A673 (cell line): ENCODE results near the gene PXDN. TPM values are rescaled to one million over a fixed set of nuclear protein-coding genes. Genes with fewer than 3 reads are reported as not detected.

Source experiments
- BruUV-seq: library from RNA; stranded (reverse); fragments of 400-500 nt; replicated peaks from 2 replicates; lab custom pipeline; 2021; lab: Mats Ljungman, UMichigan
- CTCF ChIA-PET: fragments of 300-600 bp; sonication (Branson Sonifier 250); formaldehyde crosslinking; loops from one replicate; lab custom pipeline; 2022; ENCODE audit warnings: antibody characterized with exemption; lab: Charles Lee
- POLR2A ChIA-PET: fragments of 300-600 bp; sonication (Branson Sonifier 250); formaldehyde crosslinking; loops from one replicate; lab custom pipeline; 2022; ENCODE audit warnings: antibody characterized with exemption; ENCODE audit not compliant: low non-redundant PET; lab: Charles Lee
- DNase-seq: peaks from one replicate; pipeline ENCODE4 v3.0.0-alpha.2; 2015; ENCODE audit warnings: low spot score
- H3K27ac ChIP-seq: fragments of 200-600 bp; sonication (generic); 2 replicates; pipeline ENCODE4 v1.5.1; 2016; ENCODE audit warnings: mixed run types, low read depth, mild to moderate bottlenecking, mixed read lengths, antibody characterized with exemption, low read length; ENCODE audit not compliant: poor library complexity, severe bottlenecking
- H3K27me3 ChIP-seq: fragments of 200-600 bp; sonication (generic); replicated peaks from 2 replicates; pipeline ENCODE4 v1.6.1; 2017; ENCODE audit warnings: mixed run types, low read depth, mild to moderate bottlenecking, mixed read lengths, antibody characterized with exemption, low read length; ENCODE audit not compliant: insufficient read depth, poor library complexity
- H3K36me3 ChIP-seq: fragments of 200-600 bp; sonication (generic); 2 replicates; pipeline ENCODE4 v1.6.1; 2016; ENCODE audit warnings: mixed run types, mild to moderate bottlenecking, mixed read lengths, antibody characterized with exemption, low read length; ENCODE audit not compliant: insufficient read depth, poor library complexity, severe bottlenecking
- H3K4me1 ChIP-seq: fragments of 200-600 bp; sonication (generic); 2 replicates; pipeline ENCODE4 v1.6.1; 2017; ENCODE audit warnings: mixed run types, mild to moderate bottlenecking, mixed read lengths, antibody characterized with exemption, low read length; ENCODE audit not compliant: insufficient read depth, poor library complexity, severe bottlenecking
- H3K4me3 ChIP-seq: fragments of 200-600 bp; sonication (generic); 2 replicates; pipeline ENCODE4 v1.5.1; 2016; ENCODE audit warnings: low read depth, mixed run types, mild to moderate bottlenecking, mixed read lengths, low read length; ENCODE audit not compliant: poor library complexity, severe bottlenecking
- H3K9me3 ChIP-seq: fragments of 200-600 bp; sonication (generic); 2 replicates; pipeline ENCODE4 v1.6.1; 2016; ENCODE audit warnings: mixed run types, low read depth, mild to moderate bottlenecking, mixed read lengths, antibody characterized with exemption, low read length; ENCODE audit not compliant: poor library complexity, severe bottlenecking
- EZH2 ChIP-seq: fragments of 200-600 bp; sonication (generic); IDR thresholded peaks from 2 replicates; pipeline ENCODE4 v1.6.1; 2017; ENCODE audit warnings: borderline replicate concordance, low read depth, mild to moderate bottlenecking, mixed read lengths, antibody characterized with exemption, low read length; ENCODE audit not compliant: poor library complexity, severe bottlenecking
- intact Hi-C: fragments of 100-400 bp; cut with micrococcal nuclease; formaldehyde crosslinking; loops from one replicate; pipeline ENCODE4 v1.10.0; 2022; ENCODE audit not compliant: unreplicated experiment
- total RNA-seq: library from RNA; stranded (reverse); gene quantifications from 2 replicates; pipeline ENCODE4 v1.2.3, GENCODE V29; 2021
- TF ChIP-seq, protein P1 (sequence below): fragments of 300-800, 200-600 bp; sonication (generic); conservative IDR thresholded peaks from 2 replicates; pipeline ENCODE4 v1.5.1; 2017; ENCODE audit warnings: low read depth, mild to moderate bottlenecking, antibody characterized with exemption, low read length, moderate library complexity, mixed read lengths

Gene PXDN
- total RNA-seq, 1 experiment from 2014 or later: 162 TPM

DNA sequence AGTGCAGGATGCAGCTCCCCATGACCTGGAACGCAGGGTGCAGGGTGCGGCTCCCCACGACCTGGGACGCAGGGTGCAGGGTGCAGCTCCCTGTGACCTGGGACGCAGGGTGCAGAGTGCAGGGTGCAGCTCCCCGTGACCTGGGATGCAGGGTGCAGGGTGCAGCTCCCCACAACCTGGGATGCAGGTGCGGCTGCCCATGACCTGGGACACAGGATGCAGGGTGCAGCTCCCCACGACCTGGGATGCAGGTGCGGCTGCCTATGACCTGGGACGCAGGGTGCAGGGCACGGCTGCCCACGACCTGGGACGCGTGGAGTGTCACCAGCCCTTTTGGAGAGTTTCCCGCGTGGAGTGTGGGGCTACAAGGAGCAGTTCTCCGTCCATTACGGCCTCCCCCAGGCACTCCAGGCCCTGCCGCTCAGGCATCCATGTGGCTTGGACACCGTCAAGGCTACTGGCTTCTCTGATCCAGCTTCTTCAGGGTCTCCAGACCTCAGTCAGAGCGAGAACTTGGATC is 38.7 kb downstream of the PXDN start:
- no peaks in the 10 kb centered on the region for H3K9me3 ChIP-seq
- no peak overlapping the region for H3K4me3 ChIP-seq
- peaks cover 29% of the 10 kb centered on the region for H3K4me1 ChIP-seq
- no peak overlapping the region for H3K27ac ChIP-seq
- no TSS peak for BruUV-seq
- intact Hi-C loops: loop anchor here (5.0 kb wide), 1 partner anchor 37 kb away; the partner anchor contains the start of gene PXDN
- ChIA-PET CTCF (no interaction called here), POLR2A (no interaction called here)
- no peaks in the 10 kb centered on the region for H3K27me3 ChIP-seq
- H3K36me3 ChIP-seq: no peaks in the 10 kb centered on the region
- no peak for DNase-seq
- no peak for TF ChIP-seq EZH2
- TF ChIP-seq, protein P1, sequence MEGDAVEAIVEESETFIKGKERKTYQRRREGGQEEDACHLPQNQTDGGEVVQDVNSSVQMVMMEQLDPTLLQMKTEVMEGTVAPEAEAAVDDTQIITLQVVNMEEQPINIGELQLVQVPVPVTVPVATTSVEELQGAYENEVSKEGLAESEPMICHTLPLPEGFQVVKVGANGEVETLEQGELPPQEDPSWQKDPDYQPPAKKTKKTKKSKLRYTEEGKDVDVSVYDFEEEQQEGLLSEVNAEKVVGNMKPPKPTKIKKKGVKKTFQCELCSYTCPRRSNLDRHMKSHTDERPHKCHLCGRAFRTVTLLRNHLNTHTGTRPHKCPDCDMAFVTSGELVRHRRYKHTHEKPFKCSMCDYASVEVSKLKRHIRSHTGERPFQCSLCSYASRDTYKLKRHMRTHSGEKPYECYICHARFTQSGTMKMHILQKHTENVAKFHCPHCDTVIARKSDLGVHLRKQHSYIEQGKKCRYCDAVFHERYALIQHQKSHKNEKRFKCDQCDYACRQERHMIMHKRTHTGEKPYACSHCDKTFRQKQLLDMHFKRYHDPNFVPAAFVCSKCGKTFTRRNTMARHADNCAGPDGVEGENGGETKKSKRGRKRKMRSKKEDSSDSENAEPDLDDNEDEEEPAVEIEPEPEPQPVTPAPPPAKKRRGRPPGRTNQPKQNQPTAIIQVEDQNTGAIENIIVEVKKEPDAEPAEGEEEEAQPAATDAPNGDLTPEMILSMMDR: no peak

DNA sequence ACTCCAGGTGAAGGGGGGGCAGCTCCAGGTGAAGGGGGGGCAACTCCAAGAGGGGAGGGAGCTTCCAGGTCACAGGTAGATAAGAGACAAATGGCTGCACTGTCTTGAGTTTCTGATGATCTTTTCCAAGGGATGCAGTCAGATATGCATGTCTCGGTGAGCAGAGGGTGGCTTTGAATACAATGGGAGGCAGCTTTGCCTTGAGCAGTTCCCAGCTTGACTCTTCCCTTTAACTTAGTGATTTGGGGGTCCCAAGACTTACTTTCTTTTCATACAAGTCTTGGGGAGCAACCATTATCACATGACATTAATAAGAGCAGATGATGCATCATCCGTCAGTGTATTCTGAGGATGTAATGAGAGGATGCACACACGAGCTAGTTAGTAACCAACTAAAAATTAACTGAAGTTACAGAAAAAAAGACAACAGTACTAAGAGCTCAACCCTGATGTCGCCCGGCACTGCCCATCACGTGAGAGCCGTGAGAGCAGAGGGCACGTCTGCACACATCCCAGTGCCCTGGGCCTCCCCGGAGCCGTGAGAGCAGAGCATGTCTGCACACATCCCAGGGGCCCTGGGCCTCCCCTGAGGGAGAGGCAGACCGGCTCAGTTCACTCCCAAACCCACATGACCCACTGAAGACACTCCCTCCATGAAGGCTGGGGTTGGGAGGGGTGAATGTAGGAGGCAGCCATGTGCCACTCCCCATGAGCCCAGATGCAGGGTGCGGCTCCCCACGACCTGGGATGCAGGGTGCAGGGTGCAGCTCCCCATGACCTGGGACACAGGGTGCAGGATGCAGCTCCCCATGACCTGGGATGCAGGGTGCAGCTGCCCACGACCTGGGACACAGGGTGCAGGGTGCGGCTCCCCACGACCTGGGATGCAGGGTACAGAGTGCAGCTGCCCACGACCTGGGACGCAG is 39.4 kb downstream of the PXDN start:
- peak; percentile 55 for DNase-seq
- ChIA-PET CTCF (interaction anchor here (1.0 kb wide), 1 partner anchor 115 kb away, joined by 7 read pairs; no protein-coding TSS in a partner anchor), POLR2A (no interaction called here)
- Histone ChIP-seq H3K4me3 (no peak overlapping the region), H3K27ac (no peak overlapping the region), H3K4me1 (peaks cover 27% of the 10 kb centered on the region), H3K36me3 (no peaks in the 10 kb centered on the region), H3K27me3 (no peaks in the 10 kb centered on the region), H3K9me3 (no peaks in the 10 kb centered on the region)
- BruUV-seq: no TSS peak
- intact Hi-C loops: loop anchor here (5.0 kb wide), 1 partner anchor 37 kb away; the partner anchor contains the start of gene PXDN
- TF ChIP-seq, protein P1: no peak
- no peak for TF ChIP-seq EZH2

DNA sequence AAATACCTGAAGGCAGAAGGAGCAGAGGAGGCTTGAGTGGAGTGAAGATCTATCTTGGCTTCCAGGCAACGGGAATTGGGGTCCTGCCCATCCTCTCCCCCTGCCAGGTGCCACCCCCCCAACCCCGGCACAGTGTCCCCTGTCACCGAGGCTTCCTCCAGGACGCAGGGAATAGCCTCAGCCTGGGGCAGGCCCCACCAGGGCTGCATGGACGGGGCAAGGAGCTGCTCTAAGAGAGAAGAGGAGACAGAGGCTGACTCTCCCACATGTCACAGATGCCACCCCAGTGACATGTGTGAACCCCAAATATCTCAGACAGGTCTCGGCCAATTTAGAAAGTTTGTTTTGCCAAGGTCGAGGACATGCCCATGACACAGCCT is 42.1 kb downstream of the PXDN start:
- Histone ChIP-seq H3K4me3 (no peak overlapping the region), H3K36me3 (no peaks in the 10 kb centered on the region), H3K27me3 (no peaks in the 10 kb centered on the region), H3K9me3 (no peaks in the 10 kb centered on the region), H3K27ac (no peak overlapping the region), H3K4me1 (peaks cover 21% of the 10 kb centered on the region)
- TF ChIP-seq, protein P1: no peak
- no peak for TF ChIP-seq EZH2
- no TSS peak for BruUV-seq
- ChIA-PET CTCF (no interaction called here), POLR2A (no interaction called here)
- intact Hi-C loops: no loop called here
- no peak for DNase-seq
